ENCODE data around the gene PIK3IP1. TPM values are rescaled to one million over a fixed set of nuclear protein-coding genes. Genes with fewer than 3 reads are reported as not detected.

The PIK3IP1 gene
- polyA plus RNA-seq = 1.6 and 2.7 TPM in 2 replicates

GRCh38 chr22:31292236-31292989 is at the start of gene PIK3IP1:
TSS of gene PIK3IP1 (minus strand) at chr22:31292488. CDS start at chr22:31292344, 144 bp downstream.

Other genes with a start within 250 kb of the PIK3IP1 start
- 7.3 and 8.9 TPM in 2 replicates for gene SMTN, start 211.2 kb downstream of the PIK3IP1 start, polyA plus RNA-seq
- 32.7 and 52.1 TPM in 2 replicates for gene SELENOM, start 184.9 kb downstream of the PIK3IP1 start, polyA plus RNA-seq
- gene INPP5J, start 169.5 kb downstream of the PIK3IP1 start, polyA plus RNA-seq = 1.6 and 2.9 TPM in 2 replicates
- gene PLA2G3, start 152.0 kb downstream of the PIK3IP1 start, polyA plus RNA-seq = not detected in 2 replicates
- gene RNF185, start 132.3 kb downstream of the PIK3IP1 start, polyA plus RNA-seq = 7.7 and 9.6 TPM in 2 replicates
- 1.1 and 1.7 TPM in 2 replicates for gene LIMK2, start 80.2 kb downstream of the PIK3IP1 start, polyA plus RNA-seq
- 3.3 and 4.7 TPM in 2 replicates for gene PATZ1, start 53.9 kb upstream of the PIK3IP1 start, polyA plus RNA-seq
- 135 and 151 TPM in 2 replicates for gene DRG1, start 107.1 kb upstream of the PIK3IP1 start, polyA plus RNA-seq
- 12.3 and 16.2 TPM in 2 replicates for gene EIF4ENIF1, start 197.4 kb upstream of the PIK3IP1 start, polyA plus RNA-seq
- gene SFI1, start 204.0 kb upstream of the PIK3IP1 start, polyA plus RNA-seq = 2.9 and 4.0 TPM in 2 replicates

Measured in Purkinje cell (primary cell).